COLO668 (cell line): Measurements from ENCODE around the gene ARHGAP22.
A peak's percentile ranks its signal among the peaks of the same experiment; 100 is the strongest.

Experiments used
- DNase-seq: peaks from one replicate; lab custom pipeline; 2025; ENCODE audit not compliant: unreplicated experiment; lab: John Stamatoyannopoulos, UW

The ARHGAP22 gene

GRCh38 chr10:48607356-48608278 lies 2.7 kb upstream of the ARHGAP22 start:
- peak; percentile 53 for DNase-seq

DNA sequence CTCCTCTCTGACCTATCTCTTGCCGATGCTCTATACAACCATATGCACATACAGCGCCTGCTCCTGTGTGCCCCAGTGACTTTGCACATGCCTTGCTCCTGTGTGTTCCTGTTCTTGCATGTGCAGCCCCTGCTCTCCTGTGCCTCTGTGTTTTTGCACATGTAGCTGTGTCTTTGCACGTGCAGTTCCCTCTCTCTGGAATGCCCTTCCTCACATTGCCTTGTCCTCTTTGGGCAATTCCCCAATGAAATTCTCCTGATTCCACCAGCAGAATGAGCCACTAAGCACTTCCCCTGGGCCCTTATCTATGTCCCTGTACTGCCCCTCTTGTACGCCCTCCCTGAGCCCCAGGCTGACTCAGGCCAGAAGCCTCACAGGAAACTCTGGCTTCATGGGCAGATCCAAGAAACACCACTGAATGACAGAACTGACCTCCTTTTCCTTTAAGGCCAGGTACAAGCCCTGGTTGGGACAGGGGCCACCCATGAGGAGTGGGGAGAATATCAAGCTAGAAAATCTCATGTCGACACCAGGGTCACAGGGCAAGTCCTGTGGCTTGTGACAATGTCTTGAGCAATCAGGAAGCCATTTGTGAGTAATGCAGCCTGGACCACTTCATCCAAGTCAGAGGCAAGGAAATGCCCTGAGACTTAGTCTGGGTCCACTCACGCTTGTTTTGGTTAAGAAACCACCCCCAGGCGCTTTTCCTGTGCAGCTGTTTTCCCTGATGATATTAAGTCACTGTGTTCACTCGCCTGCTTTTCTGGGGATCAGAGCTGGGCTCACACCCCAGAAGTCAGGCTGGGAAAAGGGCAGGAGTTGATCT lies 1.9 kb upstream of the ARHGAP22 start:
- no peak for DNase-seq

DNA sequence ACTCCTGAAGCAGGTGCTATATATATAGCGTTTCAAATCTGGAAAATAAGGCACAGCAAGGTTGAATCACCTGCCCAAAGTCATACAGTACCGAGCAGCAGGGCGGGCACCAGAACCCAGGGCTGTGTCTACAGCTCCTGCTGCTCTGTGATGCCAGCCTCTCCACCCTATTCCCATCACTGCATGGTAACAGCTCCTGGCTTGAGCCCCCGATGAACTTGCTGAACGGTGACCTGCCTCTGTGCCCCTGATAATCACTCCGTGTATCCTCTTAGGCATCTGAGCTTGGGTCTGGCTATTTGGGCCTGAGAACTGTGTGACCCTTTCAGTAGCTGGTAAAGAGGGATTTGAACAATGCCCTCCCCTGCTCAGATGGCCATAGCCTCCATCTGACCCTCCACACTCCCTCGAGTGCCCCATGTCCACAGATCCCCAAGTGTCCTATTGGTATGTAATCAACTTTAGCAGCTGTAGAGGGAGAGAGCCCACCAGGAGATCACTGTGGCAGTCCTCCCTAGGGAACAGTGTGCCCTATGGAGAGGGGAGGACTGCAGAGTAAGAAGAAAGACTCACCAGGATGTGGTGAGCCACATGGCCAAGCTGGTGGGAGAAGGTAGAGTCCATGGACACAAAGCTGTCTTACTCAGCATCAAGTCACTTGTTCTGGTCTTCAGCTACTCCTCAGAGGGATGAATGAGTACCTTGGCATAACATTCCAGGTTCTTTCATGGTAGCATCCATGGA lies 1.1 kb upstream of the ARHGAP22 start:
- DNase-seq, result no peak

DNA sequence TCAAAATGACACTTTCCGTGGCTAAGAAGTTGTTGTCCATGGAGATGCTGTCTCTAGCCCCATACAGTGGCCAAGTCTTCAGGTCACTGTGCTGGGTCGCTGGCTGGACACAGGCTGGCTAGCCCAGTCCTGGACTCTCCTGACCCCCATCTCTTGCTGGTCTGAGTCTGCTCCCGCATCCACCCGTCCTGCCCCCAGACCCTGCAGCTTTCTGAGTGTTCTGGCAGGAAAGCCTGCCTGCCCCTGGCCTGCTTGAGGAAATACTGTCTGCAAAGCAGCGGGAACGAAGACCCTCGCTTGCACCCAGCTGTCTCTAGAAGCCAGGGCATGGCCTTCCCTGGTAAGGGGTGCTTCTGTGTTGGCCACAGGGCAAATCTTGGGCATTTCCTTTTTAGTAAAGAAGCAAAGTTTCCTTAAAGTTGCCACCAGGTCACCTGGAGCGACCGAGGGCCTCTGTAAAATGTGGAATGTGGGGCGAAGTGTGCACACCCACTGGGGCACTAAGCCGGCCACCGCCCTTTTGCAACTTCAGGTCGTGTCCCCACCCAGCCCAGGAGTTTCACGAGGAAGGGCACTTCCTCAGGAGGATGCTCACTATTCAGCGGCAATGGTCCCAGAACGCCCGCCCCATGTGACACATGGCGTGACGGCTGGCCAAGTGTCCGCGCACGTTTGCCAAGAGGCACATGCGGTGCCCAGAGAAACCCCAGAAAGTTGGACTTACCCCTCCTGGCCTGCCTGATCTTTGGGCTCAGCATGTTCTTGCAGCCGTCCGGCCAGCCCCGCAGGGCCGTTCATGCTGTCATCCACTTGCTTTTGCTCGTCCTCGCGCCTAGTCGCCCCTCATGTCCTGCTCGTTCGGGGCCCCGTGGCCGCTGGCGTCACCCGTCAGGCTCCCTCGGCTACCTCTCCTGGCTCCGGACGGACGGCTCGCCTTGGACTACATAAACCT lies 558 bp downstream of the ARHGAP22 start:
- DNase-seq, result peak; percentile 38

GRCh38 chr10:48603421-48604038 lies 1.3 kb downstream of the ARHGAP22 start:
- DNase-seq, result peak; percentile 23

DNA sequence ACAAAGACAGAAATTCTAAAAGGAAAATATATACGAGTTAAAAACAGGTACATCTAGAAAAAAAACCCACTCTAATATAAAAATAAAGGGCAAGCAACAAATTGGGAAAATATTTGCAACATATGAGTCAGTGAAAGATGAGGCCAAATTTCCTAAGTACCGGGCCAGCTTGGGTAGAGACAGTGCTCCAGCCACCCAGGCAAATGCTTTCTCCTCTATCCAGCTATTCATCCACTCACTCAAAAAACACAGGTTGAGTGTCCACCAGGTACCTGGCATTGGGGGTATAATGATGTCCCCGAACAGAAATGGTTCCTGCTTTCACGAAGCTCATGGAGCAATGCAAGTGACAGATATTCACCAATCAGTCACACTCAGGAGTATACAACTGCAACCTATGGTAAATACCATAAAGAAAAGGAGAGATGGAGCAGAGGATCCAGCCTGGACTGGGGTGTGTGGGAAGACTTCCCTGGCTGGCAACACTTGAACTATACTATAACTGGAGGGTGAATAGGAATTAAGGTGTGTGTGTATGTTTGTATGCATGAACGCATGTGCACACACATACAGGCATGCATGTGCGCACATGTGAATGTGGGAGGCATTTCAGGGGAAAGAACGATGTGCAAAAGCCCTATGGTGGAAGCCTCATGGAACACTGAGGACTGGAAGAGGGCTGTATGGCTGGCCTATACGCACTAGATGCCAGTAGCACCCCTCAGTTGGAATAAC lies 2.3 kb downstream of the ARHGAP22 start:
- DNase-seq, result no peak

DNA sequence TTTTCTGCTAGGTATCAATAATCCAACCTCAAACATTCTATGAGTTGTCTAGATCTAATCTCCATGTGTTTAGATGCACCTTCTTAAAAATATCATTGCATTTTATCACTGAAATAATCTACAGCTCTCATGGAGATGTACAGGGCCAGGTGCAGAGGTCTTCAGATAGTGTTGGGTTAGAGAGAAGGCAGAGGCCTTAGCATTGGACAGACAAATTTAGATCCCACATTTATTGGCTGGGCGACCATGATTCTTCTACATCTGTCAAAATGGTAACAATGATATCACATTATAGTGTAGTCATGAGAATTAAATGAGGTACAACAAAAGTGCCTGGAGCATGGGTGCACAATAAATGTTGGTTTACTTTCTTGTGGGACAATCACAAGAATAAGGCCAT lies 3.1 kb downstream of the ARHGAP22 start:
- DNase-seq, result no peak

- no peak for DNase-seq
Measured at GRCh38 chr10:48600645-48601505, 4.0 kb downstream of the ARHGAP22 start.

GRCh38 chr10:48599830-48600134 lies 5.1 kb downstream of the ARHGAP22 start:
- peak; percentile 50 for DNase-seq

DNA sequence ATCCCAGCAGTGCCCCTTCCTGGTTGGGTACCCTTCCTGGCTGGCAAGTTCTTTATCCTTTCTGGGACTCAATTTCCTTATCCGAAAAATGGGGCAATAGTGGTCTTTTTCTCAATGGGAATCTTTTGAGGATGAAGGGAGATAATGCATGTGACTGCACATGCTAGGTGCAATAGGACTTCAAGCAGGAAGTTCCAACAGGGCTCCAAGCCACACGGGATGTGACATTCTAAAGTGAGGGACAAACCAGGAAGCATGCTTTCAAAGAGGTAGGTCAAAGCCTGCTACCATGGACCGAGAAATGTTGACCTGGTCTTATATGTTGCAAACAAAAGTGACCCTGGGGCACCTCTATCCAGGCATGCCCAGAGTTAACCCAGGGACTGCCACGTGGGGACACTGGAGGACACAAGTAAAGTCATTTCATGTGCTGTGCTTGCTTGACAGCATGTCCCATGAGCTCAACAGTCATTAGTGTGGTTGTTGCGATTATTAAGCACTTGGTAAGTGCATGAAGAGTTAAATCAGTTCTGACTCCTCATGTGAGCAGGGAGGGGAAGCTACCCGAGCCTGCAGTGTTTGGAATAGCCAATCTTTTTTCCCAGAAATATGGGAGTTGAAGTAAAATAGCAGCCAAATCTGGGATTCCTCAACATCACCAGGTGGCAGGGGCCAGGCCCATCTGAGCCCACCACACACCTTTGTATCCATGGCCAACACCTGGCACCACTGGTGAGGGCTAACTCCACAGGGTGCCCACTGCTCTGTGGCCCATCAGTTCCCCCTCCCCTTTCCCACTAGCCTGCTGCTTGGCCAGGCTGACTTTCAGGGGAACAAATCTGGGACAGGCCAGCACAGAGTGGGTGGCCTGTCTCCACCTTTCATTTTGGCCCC lies 5.7 kb downstream of the ARHGAP22 start:
- no peak for DNase-seq

GRCh38 chr10:48598243-48598935 lies 6.5 kb downstream of the ARHGAP22 start:
- DNase-seq, result peak; percentile 89

GRCh38 chr10:48595539-48595932 lies 9.3 kb downstream of the ARHGAP22 start:
- DNase-seq, result no peak

GRCh38 chr10:48594803-48595538 lies 9.9 kb downstream of the ARHGAP22 start:
- DNase-seq, result peak; percentile 79

DNA sequence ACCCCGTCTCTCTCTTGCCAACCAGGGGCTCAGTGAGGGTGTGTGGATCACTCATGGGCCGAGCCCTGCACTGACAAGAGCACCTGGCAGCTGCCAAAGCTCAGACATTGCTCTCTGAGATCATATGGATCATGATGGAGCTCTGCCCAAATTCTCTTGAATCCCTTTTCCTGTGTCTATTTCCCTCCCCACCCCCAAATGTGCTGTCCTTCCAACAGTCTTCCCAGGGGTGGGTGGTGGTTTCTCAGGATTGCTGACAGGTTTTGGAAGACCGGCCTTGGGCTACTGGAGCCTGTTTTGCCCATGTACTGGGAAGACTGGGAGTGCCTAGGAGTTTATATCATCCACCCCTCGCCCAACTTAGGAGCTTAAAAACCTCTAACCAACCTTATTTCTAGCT lies 10.5 kb downstream of the ARHGAP22 start:
- peak; percentile 30 for DNase-seq

DNA sequence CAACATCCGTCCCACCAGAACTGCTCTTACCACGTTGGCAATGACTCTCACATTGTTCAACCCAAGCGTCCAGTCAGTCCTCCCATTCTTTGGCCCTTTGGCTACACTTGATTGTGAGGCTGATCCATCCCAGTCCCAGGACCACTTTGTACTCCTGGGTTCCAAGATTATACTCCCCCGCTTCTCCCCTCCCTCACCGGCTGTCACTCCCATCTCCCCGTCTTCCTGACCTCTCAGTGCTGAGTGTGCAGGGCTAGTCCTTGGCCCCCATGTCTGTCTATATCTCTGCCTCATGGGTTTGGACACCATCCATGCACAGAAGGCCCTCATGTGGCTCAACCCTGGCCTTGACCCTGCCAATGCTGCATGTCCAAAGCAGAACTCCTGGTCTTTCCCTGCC lies 12.5 kb downstream of the ARHGAP22 start:
- DNase-seq, result no peak

GRCh38 chr10:48590945-48591344 lies 13.9 kb downstream of the ARHGAP22 start:
- no peak for DNase-seq
